ENCODE data around the gene SALL4.

DNA sequence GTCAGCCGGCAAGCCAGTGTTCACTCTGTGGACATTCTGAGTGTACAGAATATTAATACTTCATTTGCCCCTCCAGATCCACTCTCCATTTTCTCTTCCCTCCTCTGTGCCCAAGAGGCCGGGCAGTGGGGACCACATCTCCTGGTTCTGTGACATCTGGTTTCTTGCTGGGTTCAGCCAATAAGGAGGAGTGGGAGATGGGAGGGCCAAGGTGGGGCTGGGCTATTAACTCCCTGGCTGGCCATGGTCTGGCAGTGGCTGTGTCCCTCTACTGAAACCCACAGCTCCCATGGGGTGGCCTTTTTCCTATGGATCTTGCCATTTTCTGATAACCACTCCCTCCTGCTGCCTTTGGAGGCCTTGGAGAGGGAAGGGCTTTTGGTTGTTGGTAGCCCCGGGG, 30.0 kb upstream of the SALL4 start:
- TF ChIP-seq, protein P1, sequence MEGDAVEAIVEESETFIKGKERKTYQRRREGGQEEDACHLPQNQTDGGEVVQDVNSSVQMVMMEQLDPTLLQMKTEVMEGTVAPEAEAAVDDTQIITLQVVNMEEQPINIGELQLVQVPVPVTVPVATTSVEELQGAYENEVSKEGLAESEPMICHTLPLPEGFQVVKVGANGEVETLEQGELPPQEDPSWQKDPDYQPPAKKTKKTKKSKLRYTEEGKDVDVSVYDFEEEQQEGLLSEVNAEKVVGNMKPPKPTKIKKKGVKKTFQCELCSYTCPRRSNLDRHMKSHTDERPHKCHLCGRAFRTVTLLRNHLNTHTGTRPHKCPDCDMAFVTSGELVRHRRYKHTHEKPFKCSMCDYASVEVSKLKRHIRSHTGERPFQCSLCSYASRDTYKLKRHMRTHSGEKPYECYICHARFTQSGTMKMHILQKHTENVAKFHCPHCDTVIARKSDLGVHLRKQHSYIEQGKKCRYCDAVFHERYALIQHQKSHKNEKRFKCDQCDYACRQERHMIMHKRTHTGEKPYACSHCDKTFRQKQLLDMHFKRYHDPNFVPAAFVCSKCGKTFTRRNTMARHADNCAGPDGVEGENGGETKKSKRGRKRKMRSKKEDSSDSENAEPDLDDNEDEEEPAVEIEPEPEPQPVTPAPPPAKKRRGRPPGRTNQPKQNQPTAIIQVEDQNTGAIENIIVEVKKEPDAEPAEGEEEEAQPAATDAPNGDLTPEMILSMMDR (IDR thresholded peaks at IDR 0.05) = no peak
- TF ChIP-seq POLR2AphosphoS5 (IDR thresholded peaks at IDR 0.05) (no peak), EP300 (IDR thresholded peaks at IDR 0.05) (no peak)

Measured in esophagus muscularis mucosa (tissue), 4 donors.